GM21717 (cell line): Measurements from ENCODE around the gene TIAM2.

Experiments used
- ATAC-seq: cut with Tn5 transposase; IDR thresholded peaks from one replicate; pipeline ENCODE4 v1.9.1; 2021; ENCODE audit warnings: mild to moderate bottlenecking, moderate library complexity; ENCODE audit not compliant: unreplicated experiment

TIAM2 gene

DNA sequence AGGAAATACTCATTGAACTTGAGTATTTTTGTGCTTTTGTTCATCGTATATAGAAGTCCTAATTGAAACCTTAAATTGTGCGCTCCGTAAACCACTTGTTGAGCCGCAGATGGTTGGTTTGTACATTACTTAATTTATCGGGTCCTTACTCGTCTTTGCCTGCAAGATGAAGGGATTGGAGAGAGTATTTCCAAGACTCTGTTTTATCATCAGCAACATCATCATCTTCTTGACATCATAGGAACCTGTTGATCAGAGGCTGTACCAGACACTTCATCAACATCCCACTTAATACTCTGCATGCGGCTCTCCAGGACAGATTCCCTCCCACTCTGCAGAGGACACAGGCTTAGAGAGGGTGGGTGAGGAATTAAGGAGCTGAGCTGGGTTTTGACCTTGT, 28.6 kb downstream of the TIAM2 start:
- ATAC-seq, result no peak

- ATAC-seq, result no peak
These were observed 29.4 kb downstream of the TIAM2 start for GRCh38 chr6:155024391-155025027.

DNA sequence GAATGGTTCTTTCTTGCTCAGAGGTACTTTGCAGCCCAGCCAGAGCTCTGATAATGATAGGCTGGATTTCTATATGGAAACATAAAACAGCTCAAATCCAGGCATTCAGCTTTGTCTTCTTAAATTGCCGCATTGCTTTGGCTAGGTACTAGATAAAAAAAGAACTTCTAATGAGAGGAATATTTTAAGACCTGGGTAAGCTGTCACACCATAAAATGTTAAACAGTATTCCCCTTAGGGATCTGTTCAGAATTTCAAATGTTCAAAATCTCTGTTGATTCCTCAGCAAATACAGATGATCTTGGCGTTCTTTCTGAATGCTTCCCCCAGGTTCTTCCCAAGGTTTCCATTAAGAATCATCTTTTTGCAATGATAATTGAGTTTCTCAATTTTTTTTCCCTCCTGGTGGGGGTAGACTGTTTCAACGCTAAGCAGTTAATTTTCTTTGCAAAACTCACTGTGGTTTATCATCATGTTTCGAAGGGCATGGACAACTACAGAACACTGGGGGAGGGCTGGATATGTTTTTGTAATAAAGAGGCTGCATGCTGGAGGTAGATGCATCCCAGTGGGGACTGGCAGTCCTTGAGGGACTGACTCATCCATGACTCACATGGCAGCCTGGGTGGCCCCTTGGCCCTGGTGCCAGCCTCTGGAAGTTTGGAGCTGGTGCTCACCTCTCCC, 31.0 kb downstream of the TIAM2 start:
- ATAC-seq, result no peak

- ATAC-seq, result no peak
These were observed 31.6 kb downstream of the TIAM2 start for GRCh38 chr6:155026706-155027045.

DNA sequence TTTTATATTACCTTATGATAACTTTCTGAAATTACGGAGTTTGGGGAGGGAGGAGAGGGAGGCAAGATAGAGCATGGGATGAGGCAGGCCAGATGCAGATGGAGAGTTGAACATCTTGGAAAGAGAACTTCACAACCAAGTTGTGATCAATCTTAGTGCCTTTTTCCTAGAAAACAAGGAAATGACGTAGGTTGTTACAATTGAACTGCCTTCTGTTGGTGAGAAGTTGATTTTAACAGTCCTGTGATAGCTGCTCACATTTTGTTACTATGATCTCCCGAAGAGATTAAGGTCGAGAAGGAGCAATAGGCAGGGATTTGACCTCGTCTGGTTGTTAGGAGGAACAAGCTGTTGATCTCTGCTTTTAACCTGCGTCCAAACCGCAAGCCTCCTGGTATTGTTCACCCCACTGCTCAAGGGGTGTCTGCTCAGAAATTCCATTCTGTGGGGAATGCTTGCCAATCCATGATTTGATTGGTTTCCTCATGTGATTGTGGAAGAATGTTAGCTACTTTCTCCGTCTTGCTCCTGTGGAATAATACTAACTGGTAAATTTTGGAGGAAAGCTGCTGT, 35.1 kb downstream of the TIAM2 start:
- ATAC-seq, result no peak

GRCh38 chr6:155031091-155031490, 36.0 kb downstream of the TIAM2 start:
- no peak for ATAC-seq

GRCh38 chr6:155033021-155033791, 38.1 kb downstream of the TIAM2 start:
- ATAC-seq, result no peak

DNA sequence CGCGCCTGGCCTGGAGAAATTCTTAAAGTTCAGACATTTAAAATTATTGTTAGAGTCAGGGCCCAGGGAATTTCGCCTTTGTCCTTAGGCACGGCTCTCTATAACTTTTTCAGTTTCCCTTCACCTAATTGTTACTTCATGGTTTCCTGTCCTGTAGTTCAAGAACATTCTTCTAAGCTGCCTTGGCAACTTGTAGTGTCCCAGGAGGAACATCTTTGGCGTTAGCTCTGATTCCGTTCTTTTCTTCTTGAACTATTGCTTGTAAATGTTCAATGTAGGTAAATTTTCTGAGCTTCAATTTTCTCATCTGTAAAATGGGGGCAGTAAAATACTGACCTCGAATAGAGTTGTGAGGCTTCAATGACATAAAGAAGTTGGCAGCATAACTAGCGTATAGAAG, 41.8 kb downstream of the TIAM2 start:
- no peak for ATAC-seq

GRCh38 chr6:155038104-155038503, 43.0 kb downstream of the TIAM2 start:
- ATAC-seq, result no peak

- ATAC-seq, result no peak
These were observed 43.4 kb downstream of the TIAM2 start for GRCh38 chr6:155038527-155038926.

- ATAC-seq, result no peak
These were observed 44.5 kb downstream of the TIAM2 start for GRCh38 chr6:155039618-155040017.

- ATAC-seq, result no peak
These were observed 45.0 kb downstream of the TIAM2 start for GRCh38 chr6:155040154-155040553.

DNA sequence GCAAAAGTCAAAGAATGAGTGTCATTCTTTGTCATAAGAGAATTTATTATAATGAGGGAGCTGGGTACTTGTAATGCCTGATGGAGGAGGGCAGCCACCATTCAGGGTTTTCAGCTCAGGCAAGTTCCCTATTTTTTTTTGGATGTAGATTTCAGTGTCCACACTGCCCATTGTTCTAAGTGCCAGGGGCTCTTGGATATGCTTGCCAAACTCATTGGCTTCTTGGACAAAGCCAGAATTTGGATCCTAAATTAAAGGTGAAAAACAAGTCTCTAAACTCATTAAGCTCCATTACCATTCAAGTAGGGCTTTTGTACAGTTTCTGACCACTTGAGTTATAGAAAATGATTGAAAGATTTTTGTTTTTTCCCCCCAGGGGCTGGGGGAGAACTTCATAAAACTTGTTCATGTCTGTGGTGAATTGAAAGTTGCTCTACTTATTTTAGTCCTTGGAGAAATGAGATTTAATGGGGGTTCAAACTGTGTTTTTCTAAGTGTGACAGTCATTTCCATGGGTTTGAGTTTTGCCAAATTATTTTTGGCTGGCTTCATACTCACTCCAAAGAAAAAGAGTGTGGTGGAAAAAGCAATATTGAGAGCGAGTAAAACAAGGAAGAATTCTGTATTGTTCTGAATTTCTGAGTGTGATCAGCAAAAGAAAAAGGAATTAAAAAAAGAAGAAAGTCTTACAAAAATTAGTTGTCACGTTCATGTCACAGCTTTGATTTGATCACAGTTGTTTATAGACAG, 46.0 kb downstream of the TIAM2 start:
- no peak for ATAC-seq

DNA sequence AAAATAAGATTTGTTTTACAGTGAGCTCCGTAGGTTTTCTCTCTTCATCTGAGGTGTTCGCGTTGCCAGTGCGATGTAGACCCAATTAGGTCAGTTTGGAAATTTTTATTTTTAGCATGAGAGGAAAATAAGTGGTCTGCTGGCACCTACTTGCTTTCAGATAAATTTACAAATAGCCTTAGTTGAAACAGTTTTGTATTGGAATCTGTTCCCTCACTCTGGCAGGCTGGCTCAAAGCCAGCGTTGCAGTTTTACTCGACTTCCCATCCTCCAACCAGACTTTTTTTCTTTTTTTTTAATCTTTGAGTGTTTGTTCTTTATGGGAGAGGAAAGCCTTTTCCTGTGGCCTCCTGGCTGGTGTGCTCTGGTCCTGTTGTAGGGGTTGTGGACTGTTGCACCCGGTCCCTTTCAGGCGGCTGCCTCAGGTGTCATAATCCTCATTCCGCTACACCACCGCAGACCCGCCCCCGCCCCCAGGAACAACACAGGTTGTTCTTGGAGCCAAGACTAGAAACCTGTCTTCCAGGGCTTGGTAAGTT, 46.7 kb downstream of the TIAM2 start:
- no peak for ATAC-seq

DNA sequence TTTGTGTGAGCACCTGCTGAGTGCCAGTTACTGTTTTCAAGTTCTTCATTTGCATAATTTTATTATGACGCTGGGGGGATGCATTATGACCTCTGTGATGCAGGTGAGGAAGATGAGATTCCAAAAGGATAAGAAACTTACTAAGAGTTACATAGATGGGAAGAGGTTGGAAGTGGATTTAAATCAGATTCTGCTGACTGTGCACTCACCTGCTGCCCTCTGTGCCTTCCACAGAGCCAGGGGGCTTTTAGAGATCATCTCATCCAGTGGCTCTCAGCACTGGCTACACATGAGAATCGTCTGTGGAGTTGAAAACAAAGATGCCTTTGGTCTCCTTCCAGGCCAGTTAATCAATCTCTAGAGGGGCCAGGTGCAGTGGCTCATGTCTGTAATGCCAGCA, 47.9 kb downstream of the TIAM2 start:
- no peak for ATAC-seq

GRCh38 chr6:155045561-155046404, 50.7 kb downstream of the TIAM2 start:
- no peak for ATAC-seq

DNA sequence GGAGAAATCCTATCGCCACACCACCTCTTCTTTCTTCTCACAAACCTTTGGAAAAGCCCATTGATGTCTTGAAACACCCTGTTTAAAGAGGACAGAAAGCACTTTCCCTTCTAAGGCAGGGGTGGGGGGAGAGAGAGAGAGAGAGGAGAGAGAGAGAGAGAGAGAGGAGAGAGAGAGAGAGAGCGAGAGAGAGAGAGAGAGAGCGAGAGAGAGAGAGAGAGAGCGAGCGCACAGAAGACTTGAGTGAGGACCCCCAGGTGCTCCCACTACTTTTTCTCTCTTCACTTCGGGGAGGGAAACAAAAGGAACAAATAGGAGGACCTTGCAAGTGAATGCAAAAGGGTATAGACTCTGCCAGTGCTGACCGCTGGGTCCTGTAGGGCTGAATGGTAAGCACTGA, 52.4 kb downstream of the TIAM2 start:
- no peak for ATAC-seq

DNA sequence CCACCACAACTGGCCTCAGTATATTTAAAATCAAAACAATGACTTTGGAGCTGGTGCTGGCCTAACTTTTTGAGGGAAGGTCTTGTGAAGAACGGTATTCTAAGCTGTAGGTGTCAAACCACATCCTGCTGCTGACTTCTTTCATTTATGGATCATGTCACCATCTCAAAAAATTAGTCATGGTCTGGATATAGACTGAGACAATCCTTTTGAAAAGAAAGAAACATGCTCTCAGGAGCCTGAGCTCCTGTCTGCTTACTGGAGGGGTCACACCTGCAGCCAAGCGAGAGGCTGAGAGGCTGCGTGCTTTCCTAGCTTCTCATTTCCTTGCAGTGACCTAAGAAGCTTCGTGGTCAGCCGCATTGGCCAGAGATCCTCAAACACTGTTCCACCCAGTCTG, 55.2 kb downstream of the TIAM2 start:
- peak; percentile 94 for ATAC-seq

GRCh38 chr6:155054491-155055250, 59.6 kb downstream of the TIAM2 start:
- ATAC-seq, result no peak
